NOMO-1 treated with DMSO at 0.1 percent for 48 hours (cell line): ENCODE measurements around the gene JOSD1.
A peak's percentile ranks its signal among the peaks of the same experiment; 100 is the strongest.
"Not testable (repeated sequence)": the region's sequence is repeated elsewhere in the genome, so short reads cannot be mapped to it uniquely, and the experiment has no call there.

Experiments
- DNase-seq: peaks from one replicate; lab custom pipeline; 2025; ENCODE audit not compliant: unreplicated experiment; lab: John Stamatoyannopoulos, UW

JOSD1 gene

GRCh38 chr22:38694940-38695339 is 5.8 kb downstream of the JOSD1 start:
- DNase-seq: no peak

DNA sequence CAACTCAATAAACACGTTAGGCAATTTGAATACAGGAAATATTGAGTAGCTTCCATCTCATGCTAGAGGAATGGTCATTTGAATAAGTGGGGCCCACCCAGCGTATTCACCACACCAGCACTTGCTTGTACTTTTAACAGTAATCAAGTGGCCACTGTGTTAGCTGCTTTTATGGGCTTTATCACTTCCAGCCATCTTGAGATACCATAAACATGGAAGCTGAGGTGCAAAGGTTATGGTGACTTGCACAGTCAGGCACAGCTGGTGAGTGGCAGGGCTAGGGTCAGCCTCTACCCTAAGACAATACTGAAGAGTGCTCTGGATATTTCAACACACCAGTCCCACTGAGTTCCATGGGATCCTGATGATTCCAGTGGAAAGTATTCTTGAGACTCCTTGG is 6.7 kb downstream of the JOSD1 start:
- DNase-seq: no peak

GRCh38 chr22:38689651-38690050 is 11.1 kb downstream of the JOSD1 start:
- DNase-seq: no peak

- DNase-seq: no peak
Observed at GRCh38 chr22:38685761-38686160, 15.0 kb downstream of the JOSD1 start.

DNA sequence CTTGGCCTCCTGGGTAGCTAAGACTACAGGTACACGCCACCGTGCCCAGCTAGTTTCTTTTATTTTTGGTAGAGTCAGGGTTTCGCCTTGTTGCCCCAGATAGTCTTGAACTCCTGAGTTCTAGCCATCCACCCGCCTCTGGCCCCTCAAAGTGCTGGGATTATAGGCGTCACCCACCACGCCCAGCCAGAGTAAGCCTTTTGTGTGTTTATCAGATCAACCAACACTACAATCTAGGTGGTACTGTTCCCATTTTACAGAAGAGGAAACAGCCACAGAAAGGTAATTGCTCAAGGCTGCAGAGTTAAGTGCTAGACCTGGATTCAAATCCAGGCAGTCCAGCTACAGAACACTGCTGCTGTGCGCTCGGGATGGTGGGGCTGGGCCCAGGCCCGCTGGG is 15.8 kb downstream of the JOSD1 start:
- no peak for DNase-seq

DNA sequence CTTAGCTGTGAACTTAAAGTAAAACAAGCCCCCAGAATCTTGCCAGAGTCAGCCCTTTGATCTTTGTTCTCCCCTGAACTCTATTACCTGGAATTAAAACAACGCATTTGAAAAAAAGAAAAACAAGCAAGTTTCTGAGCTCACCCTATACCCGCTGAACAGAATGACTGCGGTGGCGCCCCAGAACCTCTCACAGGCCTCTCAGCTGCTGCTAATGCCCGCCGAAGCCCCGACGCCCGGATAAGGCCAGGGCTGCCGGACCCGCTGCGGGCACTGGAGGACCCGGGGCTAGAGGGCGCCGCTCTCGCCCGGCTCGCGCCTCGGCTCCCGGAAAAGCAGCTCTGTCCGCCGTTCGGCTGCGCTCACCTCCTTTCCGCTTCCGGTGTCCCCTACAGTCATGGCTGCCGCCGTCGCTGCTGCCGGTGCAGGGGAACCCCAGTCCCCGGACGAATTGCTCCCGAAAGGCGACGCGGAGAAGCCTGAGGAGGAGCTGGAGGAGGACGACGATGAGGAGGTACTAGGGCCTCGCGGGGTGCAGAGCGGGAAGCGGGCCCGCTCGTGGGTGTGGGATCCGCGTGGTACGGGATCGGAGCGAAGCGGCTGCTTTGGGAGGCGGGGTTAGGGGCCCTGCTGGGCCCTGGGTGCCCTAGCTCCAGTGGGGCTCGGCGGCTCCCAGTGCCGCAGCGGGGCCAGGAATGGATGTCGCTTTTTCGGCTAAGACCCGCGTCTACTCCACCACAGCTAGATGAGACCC is 19.0 kb downstream of the JOSD1 start, which contains the start of gene TOMM22:
TOMM22 (plus strand) TSS at position 376 of the 754 bp plus-strand sequence; CDS start at position 398, 22 bp downstream.
- peak; percentile 89 for DNase-seq

DNA sequence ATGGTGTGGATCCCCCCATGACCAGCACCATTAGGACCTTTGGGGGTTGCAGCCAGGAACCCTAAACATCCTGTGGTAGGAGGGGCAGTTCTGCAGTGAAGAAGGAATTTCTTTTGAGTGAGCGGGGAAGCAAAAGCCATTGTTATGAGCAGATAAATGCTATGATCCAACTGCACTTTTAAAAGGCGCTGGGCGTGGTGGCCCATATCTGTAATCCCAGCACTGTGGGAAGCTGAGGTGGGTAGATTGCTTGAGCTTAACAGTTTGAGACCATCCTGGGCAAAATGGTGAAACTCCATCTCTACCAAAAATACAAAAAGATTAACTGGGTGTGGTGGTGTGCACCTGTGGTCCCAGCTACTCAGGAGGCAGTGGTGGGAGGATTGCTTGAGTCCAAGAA is 24.9 kb downstream of the JOSD1 start:
- DNase-seq: no peak

GRCh38 chr22:38674888-38675287 is 25.9 kb downstream of the JOSD1 start:
- no peak for DNase-seq

DNA sequence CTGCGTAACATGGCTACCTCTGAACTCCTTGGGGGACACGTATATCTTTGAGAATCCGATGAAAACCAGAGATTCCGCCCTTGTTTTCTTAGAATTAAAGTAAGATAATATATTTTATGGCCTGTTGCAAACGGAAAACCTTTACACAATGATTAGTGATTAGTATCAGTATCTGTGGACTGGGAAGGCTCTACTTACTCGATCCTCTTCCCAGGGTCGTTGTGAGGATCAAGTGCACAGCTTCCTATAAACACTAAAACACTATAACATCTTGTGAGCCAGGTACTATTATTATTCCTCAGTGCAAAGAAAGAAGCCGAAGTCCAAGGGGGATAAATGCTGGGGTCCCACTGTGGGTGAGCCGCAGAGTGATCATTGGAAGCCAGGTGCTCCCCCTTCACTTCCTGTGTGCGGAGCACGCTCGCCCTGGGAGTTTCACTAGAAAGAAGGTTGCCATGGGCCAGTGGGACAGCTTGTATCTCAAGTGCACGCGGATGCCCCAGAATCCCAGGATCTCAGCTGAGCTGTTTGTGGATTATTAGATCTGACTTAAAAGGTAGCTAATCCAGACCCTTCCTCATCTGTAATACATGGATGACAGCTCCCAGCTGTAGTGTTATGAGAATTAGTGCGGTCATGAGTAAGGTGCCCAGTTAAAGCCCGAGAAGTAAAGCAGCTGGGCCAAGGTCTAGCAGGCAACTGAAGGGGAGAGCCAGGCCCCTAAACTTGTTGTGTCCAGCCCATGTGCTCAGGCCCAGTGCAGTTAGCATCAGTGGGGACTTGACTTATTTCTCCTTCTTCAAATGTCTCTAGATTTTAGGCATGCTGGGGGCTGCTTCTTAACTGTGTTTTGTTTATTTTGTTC is 43.5 kb downstream of the JOSD1 start:
- DNase-seq: peak; percentile 35

DNA sequence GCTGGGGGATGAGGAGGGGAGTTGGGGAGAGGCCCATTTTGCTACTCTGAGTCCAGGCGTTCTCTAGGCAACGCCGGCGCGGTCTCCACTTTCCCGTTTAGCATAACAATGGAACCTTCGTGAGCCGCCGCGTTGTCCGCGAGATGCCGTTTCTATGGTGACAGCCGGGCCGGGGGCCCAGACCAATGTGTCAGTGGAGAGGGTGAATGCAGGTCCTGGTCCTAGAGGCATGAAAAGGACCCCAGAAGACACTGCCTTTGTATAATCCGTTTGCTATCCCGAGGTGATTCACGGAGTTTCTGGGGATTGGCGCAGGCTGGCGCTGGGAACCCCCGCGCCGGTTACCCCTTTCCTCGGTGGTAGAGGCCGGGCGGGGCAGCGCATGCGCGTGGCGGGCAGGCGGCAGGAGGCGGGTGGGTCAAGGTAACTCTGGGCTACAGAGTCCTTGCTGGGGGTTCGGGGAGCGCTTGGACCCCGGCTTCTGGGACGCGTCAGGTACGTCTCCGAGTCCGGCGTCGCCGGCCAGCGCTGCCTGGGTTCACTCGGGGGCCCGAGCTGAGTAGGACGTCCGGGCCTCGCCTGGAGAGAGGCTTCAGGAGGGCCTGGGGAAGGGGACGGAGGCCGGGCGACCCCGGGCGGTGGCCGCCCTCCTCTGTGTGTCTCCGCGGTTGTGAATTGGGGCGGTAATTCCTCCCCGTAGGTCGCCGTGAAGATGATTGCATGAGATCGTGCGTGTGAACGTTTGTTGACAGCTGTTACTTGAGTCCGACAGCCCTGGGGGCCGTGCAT is 44.3 kb downstream of the JOSD1 start, which contains the start of the genes CBY1 and FAM227A:
CBY1 (plus strand) TSS at position 383 of the 789 bp plus-strand sequence. CDS start 11,417 bp downstream, outside the sequence.
FAM227A (minus strand) TSS at position 137 of the 789 bp plus-strand sequence. CDS start 6,224 bp downstream, outside the sequence.
- peak; percentile 83 for DNase-seq

DNA sequence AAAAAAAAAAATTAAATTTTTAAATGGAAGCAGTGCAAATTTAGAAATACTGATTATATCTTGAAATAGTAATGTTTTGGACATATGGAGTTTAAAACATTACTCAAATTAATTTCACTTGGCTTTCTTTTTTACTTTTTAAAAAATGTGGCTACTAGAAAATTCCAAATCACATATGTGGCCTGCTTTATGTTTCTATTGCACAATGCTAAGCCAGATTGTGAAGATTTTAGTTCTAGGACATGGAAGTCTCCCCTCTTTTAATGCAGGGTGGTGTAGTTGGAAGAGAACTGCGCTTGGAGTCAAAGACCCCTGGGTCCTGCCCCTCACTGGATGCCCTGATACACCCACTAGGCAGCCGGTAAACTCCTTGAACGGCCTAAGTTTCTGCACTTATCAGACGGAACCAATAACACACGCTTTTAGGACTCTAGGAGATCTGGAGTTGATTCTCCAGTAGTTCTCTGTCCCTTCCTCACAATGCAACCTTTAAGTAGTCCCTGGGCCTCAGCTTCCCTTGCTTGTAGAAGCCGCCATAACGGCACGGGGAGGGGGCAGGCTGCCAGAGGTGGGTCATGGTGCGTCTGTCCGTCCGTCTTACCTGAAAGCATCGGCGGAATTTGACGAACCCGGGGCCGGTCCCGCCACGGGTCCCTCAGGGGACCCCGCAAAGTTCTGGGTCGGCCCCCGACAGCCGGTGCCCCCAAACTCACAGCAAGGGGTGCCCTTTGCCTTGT is 45.1 kb downstream of the JOSD1 start:
- DNase-seq: no peak

DNA sequence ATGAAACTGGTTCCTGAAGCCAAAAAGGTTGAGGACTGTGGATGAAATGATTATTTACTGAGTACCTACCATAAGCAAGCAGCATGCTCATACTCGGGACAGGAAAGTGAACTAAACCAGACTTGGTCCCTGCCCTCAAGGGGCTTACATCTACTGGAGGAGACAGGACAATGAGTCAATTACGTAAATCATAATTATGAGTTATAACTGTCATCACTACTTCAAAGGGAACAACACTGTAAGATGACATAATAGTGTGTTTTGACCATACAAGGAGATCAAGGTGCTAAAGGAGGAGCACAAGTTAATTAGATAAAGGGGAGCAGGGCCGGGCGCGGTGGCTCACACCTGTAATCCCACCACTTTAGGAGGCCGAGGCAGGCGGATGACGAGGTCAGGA is 47.0 kb downstream of the JOSD1 start:
- no peak for DNase-seq

- no peak for DNase-seq
Observed at GRCh38 chr22:38652859-38653258, 47.9 kb downstream of the JOSD1 start.

DNA sequence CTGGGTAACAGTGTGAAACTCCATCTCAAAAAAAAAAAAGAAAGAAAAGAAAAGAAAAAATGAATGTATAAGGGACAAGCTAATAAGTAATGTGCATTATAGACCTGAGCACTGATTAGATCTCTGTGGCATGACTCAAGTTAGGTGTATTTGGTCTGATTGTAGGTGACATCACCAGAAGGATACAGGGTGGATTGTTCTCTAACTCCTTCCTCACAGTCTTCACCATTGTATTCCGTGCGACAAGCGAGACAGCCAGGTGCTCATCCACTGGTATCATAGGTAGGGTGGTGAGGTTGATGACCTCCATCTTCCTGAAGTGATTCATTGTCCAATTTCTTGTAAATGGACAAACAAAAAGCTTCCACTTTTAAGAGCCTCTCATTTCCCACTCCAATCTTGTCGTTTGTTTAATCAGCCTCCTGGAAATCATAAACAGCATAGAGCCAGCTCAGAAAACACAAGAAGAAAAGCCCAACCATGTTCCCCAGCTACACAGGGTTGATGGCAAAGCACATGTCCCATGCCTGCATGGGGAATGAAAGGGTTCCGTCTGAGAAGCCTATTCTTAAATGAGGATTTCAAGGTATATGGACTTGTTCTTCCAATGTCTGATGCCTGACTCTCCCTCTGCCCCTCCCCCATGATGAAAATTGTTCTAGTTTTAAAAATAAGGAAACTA is 50.8 kb downstream of the JOSD1 start:
- no peak for DNase-seq

GRCh38 chr22:38645430-38645829 is 55.3 kb downstream of the JOSD1 start:
- no peak for DNase-seq

- not testable (repeated sequence) for DNase-seq
Observed at GRCh38 chr22:38644245-38644644, 56.5 kb downstream of the JOSD1 start.

- DNase-seq: no peak
Observed at GRCh38 chr22:38641476-38642040, 59.2 kb downstream of the JOSD1 start.

DNA sequence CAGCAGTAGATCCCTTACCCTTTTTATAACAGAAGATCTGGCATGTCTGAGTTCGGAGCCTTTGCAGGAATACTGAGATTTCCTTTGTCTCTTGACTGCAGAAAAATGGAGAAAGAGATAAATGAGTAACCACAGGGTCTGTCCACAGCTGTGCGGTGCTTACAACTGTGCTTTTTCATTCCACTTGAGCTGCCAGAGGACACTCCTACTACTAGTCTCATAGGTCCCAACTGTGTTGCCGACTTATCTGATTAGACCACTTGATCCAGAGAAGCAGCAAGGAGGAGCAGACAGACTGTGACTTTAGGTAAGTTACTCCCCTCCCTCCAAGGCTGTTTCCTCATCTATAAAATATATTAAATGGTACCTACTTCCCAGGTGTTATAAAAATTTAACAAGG is 62.0 kb downstream of the JOSD1 start:
- no peak for DNase-seq

DNA sequence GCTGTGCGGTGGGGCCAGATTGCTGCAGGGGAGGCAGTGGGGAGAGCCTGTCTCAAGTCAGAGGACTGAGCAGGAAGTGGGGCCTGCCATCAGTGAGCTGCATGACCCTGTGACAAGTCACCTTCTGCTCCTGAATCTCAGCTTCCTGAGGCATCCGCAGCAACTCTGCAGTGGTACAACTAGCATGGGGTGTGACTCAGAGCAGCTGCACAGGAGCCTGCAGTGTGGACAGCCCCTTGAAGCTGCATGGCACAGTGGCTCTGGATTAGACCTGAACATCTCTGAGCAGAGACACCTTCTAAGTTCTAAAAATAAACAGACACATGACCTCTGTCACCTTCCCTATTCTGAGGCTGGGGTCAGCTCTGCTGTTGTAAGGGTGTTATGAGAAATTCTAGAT is 62.5 kb downstream of the JOSD1 start:
- DNase-seq: no peak
